ENCODE results near the gene EIF4G1. TPM values are rescaled to one million over a fixed set of nuclear protein-coding genes. Genes with fewer than 3 reads are reported as not detected.
A peak's percentile ranks its signal among the peaks of the same experiment; 100 is the strongest.

The EIF4G1 gene
- total and polyA plus RNA-seq, 2 of the 8 experiments (the other 6 are each of a cell fraction or from before 2014, with no cell fraction given) = 318 to 473 TPM

GRCh38 chr3:184284696-184285095, 29.7 kb upstream of the EIF4G1 start (continued):
- peak; percentile 75 to 81; a peak in 3 of 4 replicates for TF ChIP-seq SIN3A (conservative IDR thresholded peaks at IDR 0.05 in 1 of 2, IDR thresholded peaks at IDR 0.05 in 1 of 2; ENCODE audit: low read depth in 1 of 2, low read length in 2 of 2)
- no peak for TF ChIP-seq RXRA (IDR thresholded peaks at IDR 0.05; ENCODE audit: insufficient read depth, low read depth, low read length)
- TF ChIP-seq JUN (IDR thresholded peaks at IDR 0.05; ENCODE audit: low read depth, low read length) = no peak
- TF ChIP-seq TCF12 (IDR thresholded peaks at IDR 0.05; ENCODE audit: low read depth, low read length) = 0 out of 2 replicates have a peak, but pooled peaks have one; percentile 22
- no peak for TF ChIP-seq POU5F1 (IDR thresholded peaks at IDR 0.05; ENCODE audit: low read depth, low read length)
- TF ChIP-seq KDM5A (IDR thresholded peaks at IDR 0.05; ENCODE audit: low read length) = no peak
- 0 out of 2 replicates have a peak, but pooled peaks have one; percentile 37 for TF ChIP-seq SP1 (IDR thresholded peaks at IDR 0.05; ENCODE audit: low read depth, low read length)
- no peak for TF ChIP-seq CBX8 (IDR thresholded peaks at IDR 0.05; ENCODE audit: borderline replicate concordance, low read depth, low read length)
- TF ChIP-seq CREB1 (IDR thresholded peaks at IDR 0.05) = no peak
- TF ChIP-seq CTCF (IDR thresholded peaks at IDR 0.05; ENCODE audit: control extremely low read depth in 1 of 3, insufficient read depth in 1 of 3, low read depth in 1 of 3, low read length in 3 of 3) = peak; percentile 58 to 91 (median 83)

Data from H1 (cell line).